Measurements from ENCODE around the gene PAM16.
A peak's percentile ranks its signal among the peaks of the same experiment; 100 is the strongest.

The PAM16 gene

GRCh38 chr16:4332623-4333307 is 18.4 kb downstream of the PAM16 start:
- no peak for DNase-seq

GRCh38 chr16:4332083-4332482 is 19.0 kb downstream of the PAM16 start:
- DNase-seq, result no peak

GRCh38 chr16:4330277-4330874 is 20.7 kb downstream of the PAM16 start:
- DNase-seq, result peak; percentile 77

GRCh38 chr16:4328782-4329775 is 22.0 kb downstream of the PAM16 start:
- no peak for DNase-seq

- DNase-seq, result peak; percentile 66
Observed at GRCh38 chr16:4328046-4328781, 22.9 kb downstream of the PAM16 start.

DNA sequence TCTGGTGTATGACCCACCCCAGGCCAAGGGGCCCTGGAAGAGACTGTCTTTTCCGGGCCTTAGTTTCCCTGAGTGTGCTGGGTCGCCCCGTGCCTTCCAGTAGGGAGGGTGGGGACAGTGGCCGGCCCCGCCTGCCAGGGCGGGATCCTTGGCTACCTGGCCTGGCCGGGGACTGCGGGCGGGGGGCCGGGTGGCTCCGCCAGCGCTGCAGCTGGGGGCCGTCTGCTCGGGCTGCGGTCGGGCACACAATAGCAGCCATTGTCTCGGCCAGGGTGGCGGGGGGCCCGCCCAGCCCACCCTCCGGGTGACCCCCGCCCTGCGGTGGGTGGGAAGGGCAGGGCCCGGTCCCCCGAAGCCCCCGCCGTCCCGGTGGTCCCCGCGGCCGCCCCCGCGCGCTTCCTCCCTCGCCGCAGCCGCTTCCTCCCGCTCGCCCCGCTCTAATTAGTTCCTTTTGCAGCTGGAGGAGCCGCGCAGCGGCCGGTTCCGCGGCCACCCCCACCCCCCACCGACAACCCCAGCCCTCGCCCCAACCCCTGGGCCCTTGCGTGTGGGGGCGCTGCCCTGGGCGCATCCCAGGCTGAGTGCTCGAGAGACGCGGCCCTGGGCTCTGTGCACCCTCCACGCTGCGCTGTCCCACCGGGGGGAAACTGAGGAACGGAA is 23.6 kb downstream of the PAM16 start:
- DNase-seq, result no peak

- DNase-seq, result no peak
Observed at GRCh38 chr16:4325253-4325758, 25.8 kb downstream of the PAM16 start.

- no peak for DNase-seq
Observed at GRCh38 chr16:4324492-4325252, 26.4 kb downstream of the PAM16 start.

- DNase-seq, result no peak
Observed at GRCh38 chr16:4323845-4324488, 27.2 kb downstream of the PAM16 start.

- DNase-seq, result no peak
Observed at GRCh38 chr16:4323071-4323844, 27.9 kb downstream of the PAM16 start.

DNA sequence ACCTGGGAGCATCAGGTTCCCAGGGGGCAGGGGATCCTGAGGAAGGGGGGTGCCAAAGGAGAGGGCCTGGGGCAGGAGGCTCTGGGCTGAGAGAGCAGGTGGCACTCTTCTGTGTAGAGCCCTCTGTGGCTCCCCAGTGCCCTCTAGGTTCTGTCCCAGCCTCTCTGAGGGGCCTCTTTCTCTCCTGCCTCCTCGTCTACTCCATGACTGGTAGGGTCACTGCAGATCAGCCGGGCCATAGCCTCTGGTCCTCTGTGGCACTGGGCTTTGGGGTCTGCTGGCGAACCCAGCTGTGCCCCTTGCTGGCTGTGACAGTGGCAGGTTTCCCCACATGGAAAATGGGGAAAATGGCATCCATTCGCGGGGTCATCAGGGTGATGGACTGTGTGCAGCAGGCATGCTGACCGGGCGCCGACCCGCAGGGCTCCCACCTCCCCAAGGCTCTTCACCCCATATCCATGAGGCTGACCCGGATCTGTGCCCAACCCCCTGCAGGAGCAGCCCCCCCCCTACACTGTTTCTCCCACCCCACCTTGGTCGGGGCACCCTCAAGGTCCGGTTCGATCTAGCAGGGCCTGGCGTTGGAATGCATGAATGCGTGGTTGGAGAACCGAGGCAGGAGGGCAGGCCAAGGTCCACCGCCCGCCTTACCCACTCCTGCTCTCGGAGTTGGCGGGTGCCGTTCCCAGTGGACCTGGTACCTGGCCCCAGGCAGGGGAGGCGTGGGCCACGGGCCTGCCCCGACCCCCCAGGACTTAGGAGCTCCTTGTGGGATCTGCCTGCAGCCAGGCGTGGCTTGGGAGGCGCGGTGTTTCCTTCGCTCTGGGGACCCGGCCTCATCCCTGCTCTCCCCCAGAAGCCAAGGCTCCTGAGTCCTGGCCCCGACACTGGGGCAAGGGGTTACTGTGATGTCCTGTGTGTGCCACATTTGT is 28.7 kb downstream of the PAM16 start:
- no peak for DNase-seq

- DNase-seq, result no peak
Observed at GRCh38 chr16:4321286-4322120, 29.6 kb downstream of the PAM16 start.

DNA sequence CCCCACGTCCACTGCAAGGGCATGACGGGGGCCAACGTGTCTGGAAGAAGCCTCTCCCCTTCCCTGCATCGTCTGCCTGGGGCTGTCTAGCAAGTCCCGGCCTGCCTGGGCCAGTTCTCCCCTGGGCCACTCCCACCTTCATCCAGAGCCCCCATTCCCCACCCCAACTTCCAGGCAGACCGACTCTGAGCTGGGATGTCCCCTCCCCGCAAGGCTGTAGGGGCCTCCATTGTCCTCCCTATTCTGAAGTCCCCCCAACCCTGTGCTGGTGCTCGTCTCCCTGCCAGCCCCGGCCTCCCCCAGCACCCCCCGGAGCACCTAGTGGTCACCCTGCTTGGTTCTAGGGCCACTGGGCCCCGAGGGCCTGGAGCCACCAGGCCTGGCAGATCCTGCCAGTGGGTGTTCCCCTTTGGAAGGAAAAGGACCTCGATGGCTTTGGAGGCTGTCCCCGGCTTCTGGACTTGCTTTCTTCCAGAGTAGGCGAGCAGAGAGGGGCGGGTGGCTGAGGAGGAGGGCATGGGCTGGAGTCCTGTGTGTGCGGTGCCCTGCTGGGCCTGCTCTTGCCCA is 30.5 kb downstream of the PAM16 start:
- DNase-seq, result no peak

GRCh38 chr16:4319454-4320421 is 31.4 kb downstream of the PAM16 start:
- peak; percentile 51 for DNase-seq

- DNase-seq, result no peak
Observed at GRCh38 chr16:4318967-4319366, 32.2 kb downstream of the PAM16 start.

GRCh38 chr16:4318451-4318910 is 32.6 kb downstream of the PAM16 start:
- no peak for DNase-seq

Measured in stimulated activated CD4-positive, alpha-beta T cell treated with anti-CD3 and anti-CD28 coated beads, Interleukin-4, amount 100 ng/mL, for 1 hour (primary cell).